KOPT-K1 (cell line): ENCODE results near the gene ICAM4.

Experiments
- H3K27ac ChIP-seq: fragments of 200-600 bp; sonication (generic); 2 replicates; pipeline ENCODE4 v1.5.1; 2016; ENCODE audit warnings: antibody characterized with exemption, mild to moderate bottlenecking, low read depth, low read length; ENCODE audit not compliant: poor library complexity, severe bottlenecking
- H3K36me3 ChIP-seq: fragments of 200-600 bp; sonication (generic); 2 replicates; pipeline ENCODE4 v1.5.1; 2017; ENCODE audit warnings: antibody characterized with exemption, mild to moderate bottlenecking, low read length, moderate library complexity; ENCODE audit not compliant: insufficient read depth
- H3K9me3 ChIP-seq: fragments of 200-600 bp; sonication (generic); 2 replicates; pipeline ENCODE4 v1.5.1; 2017; ENCODE audit warnings: antibody characterized with exemption, low read length, mild to moderate bottlenecking; ENCODE audit not compliant: insufficient read depth, poor library complexity, severe bottlenecking

The ICAM4 gene

GRCh38 chr19:10258080-10258710 lies 28.6 kb upstream of the ICAM4 start:
- peaks cover 66% of the 10 kb centered on the region for H3K36me3 ChIP-seq
- H3K9me3 ChIP-seq, result no peaks in the 10 kb centered on the region
- H3K27ac ChIP-seq, result no peak overlapping the region

- Histone ChIP-seq H3K27ac (no peak overlapping the region), H3K36me3 (peaks cover 57% of the 10 kb centered on the region), H3K9me3 (no peaks in the 10 kb centered on the region)
Observed at GRCh38 chr19:10259162-10259905, 27.4 kb upstream of the ICAM4 start.

- H3K9me3 ChIP-seq, result no peaks in the 10 kb centered on the region
- H3K36me3 ChIP-seq, result peaks cover 48% of the 10 kb centered on the region
- H3K27ac ChIP-seq, result no peak overlapping the region
Observed at GRCh38 chr19:10260141-10260584, 26.6 kb upstream of the ICAM4 start.

- no peak overlapping the region for H3K27ac ChIP-seq
- no peaks in the 10 kb centered on the region for H3K9me3 ChIP-seq
- H3K36me3 ChIP-seq, result peaks cover 23% of the 10 kb centered on the region
Observed at GRCh38 chr19:10262771-10263170, 24.0 kb upstream of the ICAM4 start.

- Histone ChIP-seq H3K9me3 (no peaks in the 10 kb centered on the region), H3K27ac (no peak overlapping the region), H3K36me3 (no peaks in the 10 kb centered on the region)
Observed at GRCh38 chr19:10266706-10267105, 20.0 kb upstream of the ICAM4 start.

- Histone ChIP-seq H3K36me3 (no peaks in the 10 kb centered on the region), H3K27ac (no peak overlapping the region), H3K9me3 (no peaks in the 10 kb centered on the region)
Observed at GRCh38 chr19:10268071-10268470, 18.7 kb upstream of the ICAM4 start.

- H3K27ac ChIP-seq, result no peak overlapping the region
- H3K36me3 ChIP-seq, result no peaks in the 10 kb centered on the region
- H3K9me3 ChIP-seq, result no peaks in the 10 kb centered on the region
Observed at GRCh38 chr19:10269333-10270179, 17.2 kb upstream of the ICAM4 start.

GRCh38 chr19:10270180-10270615 lies 16.6 kb upstream of the ICAM4 start:
- Histone ChIP-seq H3K36me3 (no peaks in the 10 kb centered on the region), H3K27ac (peak overlapping the region; percentile 45), H3K9me3 (no peaks in the 10 kb centered on the region)

- Histone ChIP-seq H3K9me3 (no peaks in the 10 kb centered on the region), H3K27ac (peak within 1 kb of the TSS; percentile 45), H3K36me3 (no peaks in the 10 kb centered on the region)
Observed at GRCh38 chr19:10270616-10271394, 15.9 kb upstream of the ICAM4 start, which contains the start of gene ICAM1. TSS of gene ICAM1 (plus strand) at chr19:10271120. CDS start at chr19:10271160, 40 bp downstream.

- Histone ChIP-seq H3K36me3 (no peaks in the 10 kb centered on the region), H3K27ac (no peak overlapping the region), H3K9me3 (no peaks in the 10 kb centered on the region)
Observed at GRCh38 chr19:10271543-10272086, 15.1 kb upstream of the ICAM4 start.

GRCh38 chr19:10274589-10274988 lies 12.2 kb upstream of the ICAM4 start:
- no peaks in the 10 kb centered on the region for H3K36me3 ChIP-seq
- no peak overlapping the region for H3K27ac ChIP-seq
- no peaks in the 10 kb centered on the region for H3K9me3 ChIP-seq

GRCh38 chr19:10277795-10278589 lies 8.8 kb upstream of the ICAM4 start:
- no peak overlapping the region for H3K27ac ChIP-seq
- no peaks in the 10 kb centered on the region for H3K36me3 ChIP-seq
- H3K9me3 ChIP-seq, result no peaks in the 10 kb centered on the region

- no peaks in the 10 kb centered on the region for H3K36me3 ChIP-seq
- no peak overlapping the region for H3K27ac ChIP-seq
- H3K9me3 ChIP-seq, result no peaks in the 10 kb centered on the region
Observed at GRCh38 chr19:10278935-10279334, 7.8 kb upstream of the ICAM4 start.
